Activated B cell treated with CpG ODN at 0.5 μM for 24 hours (primary cell): Measurements from ENCODE around the gene PODXL. TPM values are rescaled to one million over a fixed set of nuclear protein-coding genes. Genes with fewer than 3 reads are reported as not detected.

ENCODE experiments used
- ATAC-seq: fragments of 200-7000 bp; cut with Tn5 transposase; one replicate; pipeline ENCODE4 v1.10.0; 2021; ENCODE audit warnings: low read depth, mild to moderate bottlenecking, moderate library complexity
- CTCF ChIA-PET: fragments of 350-600 bp; sonication (Branson Sonifier 250); formaldehyde crosslinking; loops from one replicate; lab custom pipeline; 2021; ENCODE audit warnings: antibody characterized with exemption; lab: Charles Lee
- POLR2A ChIA-PET: fragments of 350-600 bp; sonication (Branson Sonifier 250); formaldehyde crosslinking; loops from one replicate; lab custom pipeline; 2021; ENCODE audit warnings: antibody characterized with exemption; lab: Charles Lee
- DNase-seq: peaks from one replicate; pipeline ENCODE4 v3.0.0; 2022
- H3K27ac Mint-ChIP-seq: one replicate; pipeline ENCODE4 v1.8.0; 2020; ENCODE audit warnings: mixed read lengths
- H3K27me3 Mint-ChIP-seq: one replicate; pipeline ENCODE4 v1.8.0; 2021; ENCODE audit warnings: mixed read lengths
- H3K36me3 Mint-ChIP-seq: one replicate; pipeline ENCODE4 v1.8.0; 2021; ENCODE audit warnings: low read depth, mixed read lengths
- H3K4me1 Mint-ChIP-seq: one replicate; pipeline ENCODE4 v1.8.0; 2021; ENCODE audit warnings: mixed read lengths
- H3K4me3 Mint-ChIP-seq: one replicate; pipeline ENCODE4 v1.8.0; 2020; ENCODE audit warnings: mild to moderate bottlenecking, mixed read lengths
- H3K9me3 Mint-ChIP-seq: one replicate; pipeline ENCODE4 v1.8.0; 2020; ENCODE audit warnings: mixed read lengths
- CTCF ChIP-seq: fragments of 200-600 bp; IDR thresholded peaks from one replicate; pipeline ENCODE4 v1.8.0; 2022; ENCODE audit warnings: antibody characterized with exemption, mild to moderate bottlenecking
- intact Hi-C: fragments of 100-400 bp; cut with micrococcal nuclease; formaldehyde crosslinking; loops from one replicate; pipeline ENCODE4 v1.15.1; 2024
- total RNA-seq: library from RNA; stranded (reverse); gene quantifications from 2 replicates; pipeline ENCODE4 v1.2.3, GENCODE V29; 2022

The PODXL gene
- total RNA-seq, 1 donor from 2014 or later, result 1.4 TPM

GRCh38 chr7:131538071-131538812, 18.2 kb downstream of the PODXL start:
- Mint-ChIP-seq H3K4me1 (no peaks in the 10 kb centered on the region), H3K27ac (no peak overlapping the region), H3K36me3 (no peaks in the 10 kb centered on the region), H3K27me3 (no peaks in the 10 kb centered on the region), H3K4me3 (no peak overlapping the region), H3K9me3 (no peaks in the 10 kb centered on the region)
- DNase-seq (no peak), ATAC-seq (no peak)
- CTCF ChIA-PET, result no interaction called here
- no peak for TF ChIP-seq CTCF
- intact Hi-C loops, result no loop called here
- POLR2A ChIA-PET, result no interaction called here

- ATAC-seq (no peak), DNase-seq (no peak)
- Mint-ChIP-seq H3K9me3 (no peaks in the 10 kb centered on the region), H3K27ac (no peak overlapping the region), H3K4me3 (no peak overlapping the region), H3K27me3 (no peaks in the 10 kb centered on the region), H3K4me1 (no peaks in the 10 kb centered on the region), H3K36me3 (no peaks in the 10 kb centered on the region)
- intact Hi-C loops, result no loop called here
- ChIA-PET CTCF (interaction anchor here (0.8 kb wide), 1 partner anchor 29 kb away, joined by 3 read pairs; no protein-coding TSS in a partner anchor), POLR2A (no interaction called here)
- no peak for TF ChIP-seq CTCF
These were observed 18.9 kb downstream of the PODXL start for GRCh38 chr7:131537571-131537978.

GRCh38 chr7:131536361-131536849, 20.0 kb downstream of the PODXL start:
- CTCF ChIA-PET, result no interaction called here

GRCh38 chr7:131533566-131534561, 22.6 kb downstream of the PODXL start:
- no peaks in the 10 kb centered on the region for H3K36me3 Mint-ChIP-seq
- POLR2A ChIA-PET, result no interaction called here
- H3K27me3 Mint-ChIP-seq, result no peaks in the 10 kb centered on the region
- ATAC-seq, result no peak
- no peaks in the 10 kb centered on the region for H3K9me3 Mint-ChIP-seq
- intact Hi-C loops, result no loop called here
- DNase-seq, result no peak
- no peaks in the 10 kb centered on the region for H3K4me1 Mint-ChIP-seq
- TF ChIP-seq CTCF, result no peak
- H3K27ac Mint-ChIP-seq, result no peak overlapping the region
- CTCF ChIA-PET, result no interaction called here
- no peak overlapping the region for H3K4me3 Mint-ChIP-seq

More at GRCh38 chr7:131536361-131536849, 20.0 kb downstream of the PODXL start:
- no peaks in the 10 kb centered on the region for H3K4me1 Mint-ChIP-seq
- POLR2A ChIA-PET, result no interaction called here
- DNase-seq (no peak), ATAC-seq (no peak)
- H3K27ac Mint-ChIP-seq, result no peak overlapping the region
- intact Hi-C loops, result no loop called here
- no peaks in the 10 kb centered on the region for H3K9me3 Mint-ChIP-seq
- H3K36me3 Mint-ChIP-seq, result no peaks in the 10 kb centered on the region
- no peaks in the 10 kb centered on the region for H3K27me3 Mint-ChIP-seq
- TF ChIP-seq CTCF, result no peak
- no peak overlapping the region for H3K4me3 Mint-ChIP-seq

GRCh38 chr7:131533151-131533559, 23.3 kb downstream of the PODXL start:
- Mint-ChIP-seq H3K36me3 (no peaks in the 10 kb centered on the region), H3K4me1 (no peaks in the 10 kb centered on the region), H3K27ac (no peak overlapping the region), H3K9me3 (no peaks in the 10 kb centered on the region), H3K4me3 (no peak overlapping the region), H3K27me3 (no peaks in the 10 kb centered on the region)
- CTCF ChIA-PET, result no interaction called here
- ATAC-seq, result no peak
- POLR2A ChIA-PET, result no interaction called here
- no peak for TF ChIP-seq CTCF
- DNase-seq, result no peak
- intact Hi-C loops, result no loop called here
